Activated T-helper 17 cell treated with anti-CD3 and anti-CD28 coated beads, Interleukin-2, amount 50 U/mL, for 72 hours (primary cell): ENCODE data around the gene PAWR. TPM values are rescaled to one million over a fixed set of nuclear protein-coding genes. Genes with fewer than 3 reads are reported as not detected.
A peak's percentile ranks its signal among the peaks of the same experiment; 100 is the strongest.
"Not testable (repeated sequence)": the region's sequence is repeated elsewhere in the genome, so short reads cannot be mapped to it uniquely, and the experiment has no call there.

ENCODE experiments used
- ATAC-seq: fragments of 150-1000 bp; cut with Tn5 transposase; replicated peaks from 2 replicates; pipeline ENCODE4 v1.10.0; 2021; ENCODE audit warnings: mild to moderate bottlenecking, moderate library complexity
- H3K27ac Mint-ChIP-seq: one replicate; pipeline ENCODE4 v1.8.0; 2022; ENCODE audit warnings: mixed read lengths
- H3K27me3 Mint-ChIP-seq: one replicate; pipeline ENCODE4 v1.8.0; 2022; ENCODE audit warnings: mixed read lengths
- H3K36me3 Mint-ChIP-seq: one replicate; pipeline ENCODE4 v1.8.0; 2022; ENCODE audit warnings: low read depth, mild to moderate bottlenecking, mixed read lengths
- H3K4me1 Mint-ChIP-seq: one replicate; pipeline ENCODE4 v1.8.0; 2022; ENCODE audit warnings: mixed read lengths
- H3K4me3 Mint-ChIP-seq: one replicate; pipeline ENCODE4 v1.8.0; 2022; ENCODE audit warnings: mild to moderate bottlenecking, mixed read lengths
- H3K9me3 Mint-ChIP-seq: one replicate; pipeline ENCODE4 v1.8.0; 2022; ENCODE audit warnings: mixed read lengths
- total RNA-seq, 2 donors: library from RNA; stranded (reverse); gene quantifications; one replicate each; pipeline ENCODE4 v1.2.3, GENCODE V29; 2022

PAWR gene
- total RNA-seq, 2 donors from 2014 or later: 1.2 to 5.6 TPM

DNA sequence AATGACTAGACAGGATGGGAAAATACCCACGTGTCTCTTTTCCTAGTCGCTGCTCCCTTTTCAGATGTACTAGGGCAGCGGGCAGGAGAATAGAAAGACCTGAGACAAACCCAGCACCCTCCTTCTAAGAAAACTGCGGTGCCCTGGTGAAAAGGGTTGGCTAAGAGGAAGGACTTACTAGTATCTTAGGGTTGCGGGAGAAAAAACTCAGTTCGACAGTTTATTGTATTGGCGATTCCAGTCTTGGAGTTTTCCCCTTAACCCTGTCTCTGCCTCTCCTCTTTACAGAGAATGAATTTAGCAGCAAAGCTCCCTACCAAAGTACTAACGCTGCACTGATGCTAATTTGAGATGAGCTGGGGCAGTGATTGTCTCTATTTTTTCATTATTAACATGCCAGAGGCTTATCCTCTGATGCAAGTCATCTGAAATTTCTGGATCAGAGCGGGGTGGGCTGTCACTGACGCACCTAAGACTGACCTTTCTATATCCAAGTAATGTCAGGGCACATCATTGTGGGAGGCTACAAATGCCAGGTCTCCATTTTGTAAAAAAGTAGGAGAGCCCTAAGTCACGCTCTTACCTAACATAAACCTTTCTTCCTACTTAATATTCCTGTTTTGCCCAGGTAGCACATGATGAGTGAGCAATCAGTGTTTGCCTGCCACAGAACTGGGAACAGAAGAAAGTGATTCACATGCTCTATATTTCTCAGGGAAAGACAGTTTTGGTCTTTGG is 916 bp upstream of the PAWR start:
- H3K36me3 Mint-ChIP-seq: no peaks in the 10 kb centered on the region
- no peaks in the 10 kb centered on the region for H3K4me1 Mint-ChIP-seq
- ATAC-seq: peak; percentile 33
- H3K4me3 Mint-ChIP-seq: peak overlapping the region; percentile 80
- peaks cover 54% of the 10 kb centered on the region for H3K27me3 Mint-ChIP-seq
- H3K27ac Mint-ChIP-seq: no peak overlapping the region
- H3K9me3 Mint-ChIP-seq: no peaks in the 10 kb centered on the region

DNA sequence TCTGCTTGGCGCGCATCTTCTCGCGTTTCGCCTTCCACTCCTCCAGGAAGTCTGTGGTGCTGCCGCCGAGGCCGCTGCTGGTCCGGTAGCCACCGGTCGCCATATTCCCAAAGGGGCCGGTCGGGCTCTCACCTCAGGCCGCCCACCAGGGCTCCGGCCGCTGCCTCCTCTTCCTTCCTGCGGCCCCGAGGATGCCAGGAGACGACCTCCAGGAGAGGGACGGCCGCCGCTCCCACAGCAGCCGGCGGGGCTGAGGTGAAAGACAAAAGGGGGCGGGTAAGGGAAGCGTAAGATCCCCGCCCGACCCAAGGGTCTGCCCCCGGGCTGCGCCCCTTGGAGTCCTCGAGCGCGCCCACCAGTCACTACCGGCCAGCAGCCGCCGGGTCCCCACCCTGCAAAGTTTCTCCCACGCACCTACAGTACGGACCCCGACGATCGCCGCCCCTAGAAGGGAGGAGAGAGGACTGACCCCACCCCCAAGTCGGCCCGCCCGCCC is 574 bp downstream of the PAWR start:
- H3K4me1 Mint-ChIP-seq: no peaks in the 10 kb centered on the region
- peak overlapping the region; percentile 80 for H3K4me3 Mint-ChIP-seq
- peaks cover 60% of the 10 kb centered on the region for H3K27me3 Mint-ChIP-seq
- H3K27ac Mint-ChIP-seq: no peak overlapping the region
- H3K36me3 Mint-ChIP-seq: no peaks in the 10 kb centered on the region
- H3K9me3 Mint-ChIP-seq: no peaks in the 10 kb centered on the region
- peak; percentile 15 for ATAC-seq

DNA sequence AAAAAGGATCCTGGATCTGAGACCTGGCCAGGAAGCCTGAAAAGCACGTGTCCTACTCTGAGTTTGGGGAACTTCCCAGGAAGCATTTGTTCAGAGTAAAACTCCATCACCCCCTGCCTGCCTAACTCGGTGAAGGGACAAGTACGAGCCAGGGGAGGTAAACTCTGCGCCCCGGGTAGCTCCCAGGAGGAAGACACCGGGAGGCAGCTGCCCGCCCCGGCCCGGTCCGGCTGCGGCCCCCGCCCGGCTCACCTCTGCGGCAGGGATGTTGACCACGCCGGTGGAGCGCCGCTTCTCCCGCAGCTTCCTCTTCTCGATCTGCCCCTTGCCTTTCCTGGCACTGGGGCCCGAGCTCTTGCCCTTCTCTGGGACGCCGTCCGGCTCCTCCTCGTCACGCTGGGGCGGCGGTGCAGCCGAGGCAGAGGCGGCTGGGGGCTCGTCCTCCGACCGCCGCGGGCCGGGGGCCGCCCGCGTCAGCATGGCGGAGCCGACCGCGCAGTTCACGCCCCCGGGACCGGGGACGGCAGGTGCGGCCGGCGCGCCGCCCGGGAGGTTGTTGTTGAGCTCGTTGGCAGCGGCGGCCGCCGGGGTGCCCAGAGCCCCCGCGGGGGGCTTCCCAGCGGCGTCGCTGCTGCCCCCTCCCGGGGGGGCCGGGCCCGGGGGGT is 1.2 kb downstream of the PAWR start:
- ATAC-seq: peak; percentile 27
- peak overlapping the region; percentile 80 for H3K4me3 Mint-ChIP-seq
- H3K27ac Mint-ChIP-seq: no peak overlapping the region
- no peaks in the 10 kb centered on the region for H3K4me1 Mint-ChIP-seq
- H3K9me3 Mint-ChIP-seq: no peaks in the 10 kb centered on the region
- no peaks in the 10 kb centered on the region for H3K36me3 Mint-ChIP-seq
- peaks cover 59% of the 10 kb centered on the region for H3K27me3 Mint-ChIP-seq

DNA sequence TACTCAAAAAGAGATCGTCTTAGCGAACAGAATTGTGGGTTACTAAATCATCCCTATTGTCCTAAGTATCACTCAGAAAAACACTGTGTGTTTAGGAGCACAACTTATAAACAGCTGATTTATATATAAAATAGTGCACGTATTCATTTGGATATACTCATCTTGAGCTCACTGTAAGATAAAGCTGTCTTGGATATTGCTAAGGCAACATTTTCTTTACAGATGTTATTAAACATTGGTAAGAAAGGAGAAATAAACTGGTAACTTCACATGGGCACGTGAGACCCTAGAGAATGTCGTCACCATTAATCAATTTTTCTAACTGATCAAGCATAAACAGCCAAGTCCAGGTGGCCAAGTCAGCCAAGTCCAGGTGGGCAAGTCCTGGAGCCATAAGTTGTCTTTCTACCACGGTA is 1.7 kb downstream of the PAWR start:
- Mint-ChIP-seq H3K27me3 (peaks cover 56% of the 10 kb centered on the region), H3K27ac (no peak overlapping the region), H3K4me3 (peak overlapping the region; percentile 65), H3K9me3 (no peaks in the 10 kb centered on the region), H3K36me3 (no peaks in the 10 kb centered on the region), H3K4me1 (no peaks in the 10 kb centered on the region)
- no peak for ATAC-seq

DNA sequence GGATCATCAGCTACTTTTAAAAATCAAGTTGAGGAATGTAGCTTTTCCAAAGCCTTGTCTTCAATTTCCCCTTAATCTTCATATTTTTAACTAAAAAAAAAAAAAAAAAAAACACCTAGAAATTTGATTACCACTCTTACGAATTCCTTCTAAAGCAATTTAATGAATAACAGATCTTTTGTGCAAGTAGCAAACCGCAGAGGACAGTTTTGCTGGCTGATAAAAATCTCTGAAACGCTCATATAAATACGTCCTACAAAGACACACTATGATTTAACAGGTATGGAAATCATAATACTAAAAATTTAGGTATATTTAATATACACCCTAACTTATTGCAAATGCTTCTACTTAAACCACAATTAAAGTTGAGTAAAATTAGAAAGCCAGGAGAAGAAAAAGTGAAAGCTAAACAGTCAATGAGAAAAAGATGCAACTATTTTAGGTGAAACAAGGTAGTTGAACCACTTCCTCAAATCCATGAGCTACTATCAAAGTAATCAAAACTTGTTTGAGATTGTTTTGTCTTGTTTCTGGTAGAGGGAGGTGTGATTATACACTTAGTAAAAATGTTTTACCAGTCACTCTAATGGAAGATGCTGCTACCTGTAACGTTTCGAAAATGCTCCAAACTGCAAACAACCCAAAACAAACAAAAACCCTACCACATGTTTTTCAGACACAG is 2.2 kb downstream of the PAWR start:
- H3K9me3 Mint-ChIP-seq: no peaks in the 10 kb centered on the region
- no peaks in the 10 kb centered on the region for H3K4me1 Mint-ChIP-seq
- no peak overlapping the region for H3K27ac Mint-ChIP-seq
- H3K36me3 Mint-ChIP-seq: no peaks in the 10 kb centered on the region
- H3K4me3 Mint-ChIP-seq: peak overlapping the region; percentile 65
- no peak for ATAC-seq
- H3K27me3 Mint-ChIP-seq: peaks cover 55% of the 10 kb centered on the region

DNA sequence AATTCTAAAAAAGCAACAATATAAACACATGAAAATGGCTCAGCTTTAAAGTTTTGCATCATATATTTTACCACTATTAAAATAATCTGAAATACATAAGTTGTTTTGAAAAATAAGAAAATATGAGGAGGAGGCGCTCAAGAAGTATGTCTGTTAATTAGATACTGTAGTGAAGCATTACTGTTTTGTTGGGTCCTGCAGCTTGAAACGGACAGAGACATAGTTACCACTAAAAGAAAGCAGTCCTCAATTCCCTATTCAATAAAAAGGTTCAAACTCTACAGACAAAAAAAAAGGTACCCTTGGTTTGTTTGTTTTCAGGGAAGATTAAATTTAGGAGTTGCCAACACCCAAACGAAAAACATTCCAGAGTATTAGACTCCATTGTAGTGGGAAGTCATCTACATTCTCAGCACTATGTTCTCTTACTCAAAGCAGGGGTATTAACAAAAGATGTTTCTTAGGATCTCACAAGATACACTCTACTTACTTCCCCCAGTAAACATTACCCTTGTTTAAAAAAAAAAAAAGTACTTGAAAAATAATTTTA is 3.0 kb downstream of the PAWR start:
- H3K4me1 Mint-ChIP-seq: no peaks in the 10 kb centered on the region
- peaks cover 47% of the 10 kb centered on the region for H3K27me3 Mint-ChIP-seq
- no peak overlapping the region for H3K4me3 Mint-ChIP-seq
- H3K36me3 Mint-ChIP-seq: no peaks in the 10 kb centered on the region
- H3K9me3 Mint-ChIP-seq: no peaks in the 10 kb centered on the region
- no peak for ATAC-seq
- no peak overlapping the region for H3K27ac Mint-ChIP-seq

DNA sequence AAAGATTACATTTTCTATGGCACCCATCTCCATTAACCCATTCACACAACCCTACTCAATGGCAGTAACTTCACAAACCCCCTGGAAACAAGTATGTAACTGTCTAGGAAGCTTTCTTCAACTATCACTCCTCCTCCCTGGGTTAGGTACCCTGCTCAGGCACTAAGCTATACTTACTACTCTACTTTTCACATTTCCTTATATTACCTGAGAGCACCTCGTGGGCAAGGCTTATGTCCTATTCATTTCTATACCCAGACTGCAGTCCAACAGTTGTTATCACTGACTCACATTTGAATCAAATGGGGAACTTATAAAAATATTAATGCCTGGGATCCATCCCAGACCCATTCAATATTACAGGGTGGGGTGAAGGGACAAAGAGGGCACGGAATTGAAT is 4.6 kb downstream of the PAWR start:
- Mint-ChIP-seq H3K27me3 (peaks cover 35% of the 10 kb centered on the region), H3K27ac (no peak overlapping the region), H3K9me3 (no peaks in the 10 kb centered on the region), H3K4me1 (no peaks in the 10 kb centered on the region), H3K4me3 (no peak overlapping the region), H3K36me3 (no peaks in the 10 kb centered on the region)
- no peak for ATAC-seq

DNA sequence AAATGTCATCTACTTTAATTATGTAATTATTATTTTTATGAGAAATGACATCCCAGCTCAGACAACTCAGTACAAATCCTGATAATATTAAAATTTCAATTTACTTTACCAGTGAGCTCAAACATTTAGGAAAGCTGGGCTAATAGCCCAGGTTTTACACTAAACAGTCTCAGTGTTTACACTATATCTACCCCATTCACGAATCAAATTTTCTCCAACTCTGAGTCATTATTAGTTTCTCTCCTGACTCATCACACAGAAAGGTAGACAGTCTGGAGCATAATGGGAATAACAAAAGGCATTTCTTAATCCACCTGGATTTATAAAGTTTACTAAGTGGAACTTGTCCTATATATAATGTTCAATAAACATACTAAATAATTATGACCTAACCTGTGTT is 5.7 kb downstream of the PAWR start:
- peaks cover 42% of the 10 kb centered on the region for H3K27me3 Mint-ChIP-seq
- no peak for ATAC-seq
- no peak overlapping the region for H3K4me3 Mint-ChIP-seq
- H3K27ac Mint-ChIP-seq: no peak overlapping the region
- H3K36me3 Mint-ChIP-seq: no peaks in the 10 kb centered on the region
- no peaks in the 10 kb centered on the region for H3K9me3 Mint-ChIP-seq
- H3K4me1 Mint-ChIP-seq: no peaks in the 10 kb centered on the region

DNA sequence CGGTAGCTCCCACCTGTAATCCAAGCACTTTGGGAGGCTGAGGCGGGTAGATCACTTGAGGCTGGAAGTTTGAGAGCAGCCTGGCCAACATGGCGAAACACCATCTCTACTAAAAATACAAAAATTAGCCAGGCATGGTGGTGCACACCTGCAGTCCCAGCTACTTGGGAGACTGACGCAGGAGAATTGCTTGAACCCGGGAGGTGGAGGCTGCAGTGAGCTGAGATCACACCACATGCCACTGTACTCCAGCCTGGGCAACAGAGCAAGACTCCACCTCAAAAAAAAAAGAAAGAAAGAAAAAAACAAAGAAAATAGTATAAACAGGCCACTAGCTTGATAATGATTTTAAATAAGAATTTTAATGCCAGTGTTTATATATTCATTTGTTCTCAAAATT is 6.4 kb downstream of the PAWR start:
- ATAC-seq, H3K4me3 Mint-ChIP-seq, H3K36me3 Mint-ChIP-seq, H3K27ac Mint-ChIP-seq, H3K4me1 Mint-ChIP-seq, H3K9me3 Mint-ChIP-seq: not testable (repeated sequence)
- H3K27me3 Mint-ChIP-seq: peaks cover 43% of the 10 kb centered on the region

DNA sequence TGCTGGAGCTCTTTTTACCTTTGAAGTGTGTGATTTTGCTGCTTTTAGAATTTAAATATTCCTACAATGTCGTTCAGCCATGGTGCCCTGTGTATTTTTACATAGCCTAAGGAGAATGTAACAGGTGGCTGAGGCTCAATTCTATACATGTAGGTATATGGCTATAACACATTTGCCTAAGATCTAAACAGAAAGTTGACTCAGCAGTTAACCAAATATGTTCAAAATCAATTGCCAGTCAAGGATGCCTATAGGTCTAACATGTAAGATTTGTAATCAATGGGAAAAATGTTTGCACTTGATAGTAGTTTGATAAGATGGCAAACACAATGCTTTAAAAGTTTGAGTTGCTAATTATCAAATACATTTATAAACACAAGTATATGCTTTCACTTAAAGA is 8.2 kb downstream of the PAWR start:
- Mint-ChIP-seq H3K4me3 (no peak overlapping the region), H3K4me1 (no peaks in the 10 kb centered on the region)
- no peak for ATAC-seq

DNA sequence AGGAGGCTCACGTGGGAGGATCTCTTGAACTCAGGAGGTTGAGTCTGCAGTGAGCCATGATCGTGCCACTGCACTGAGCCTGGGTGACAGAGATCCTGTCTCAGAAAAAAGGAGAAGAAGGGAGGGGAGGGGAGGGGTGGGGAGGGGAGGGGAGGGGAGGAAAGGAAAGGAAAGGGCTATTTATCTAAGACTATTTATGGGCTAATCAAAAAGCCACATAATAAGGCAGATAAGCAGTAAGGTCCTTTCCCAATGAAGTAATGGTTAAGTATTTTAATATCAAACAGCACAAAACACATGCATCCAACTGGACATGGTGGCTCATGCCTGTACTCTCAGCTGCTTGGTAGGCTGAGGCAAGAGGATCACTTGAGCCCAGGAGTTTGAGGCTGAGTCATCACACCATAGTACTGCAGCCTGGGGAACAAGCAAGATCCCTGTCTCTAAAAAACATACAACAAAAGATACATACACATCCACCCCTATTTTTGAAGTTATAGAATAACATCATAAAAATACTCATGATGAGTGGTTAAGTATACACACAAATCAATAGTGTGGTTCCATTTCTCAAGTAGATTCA is 9.7 kb downstream of the PAWR start:
- peaks cover 26% of the 10 kb centered on the region for H3K27me3 Mint-ChIP-seq
- no peak overlapping the region for H3K4me3 Mint-ChIP-seq
- no peaks in the 10 kb centered on the region for H3K9me3 Mint-ChIP-seq
- H3K4me1 Mint-ChIP-seq: no peaks in the 10 kb centered on the region
- no peaks in the 10 kb centered on the region for H3K36me3 Mint-ChIP-seq
- ATAC-seq: no peak
- no peak overlapping the region for H3K27ac Mint-ChIP-seq

More for the DNA sequence above, 8.2 kb downstream of the PAWR start:
- Mint-ChIP-seq H3K27ac (no peak overlapping the region), H3K36me3 (no peaks in the 10 kb centered on the region), H3K27me3 (peaks cover 35% of the 10 kb centered on the region), H3K9me3 (no peaks in the 10 kb centered on the region)

DNA sequence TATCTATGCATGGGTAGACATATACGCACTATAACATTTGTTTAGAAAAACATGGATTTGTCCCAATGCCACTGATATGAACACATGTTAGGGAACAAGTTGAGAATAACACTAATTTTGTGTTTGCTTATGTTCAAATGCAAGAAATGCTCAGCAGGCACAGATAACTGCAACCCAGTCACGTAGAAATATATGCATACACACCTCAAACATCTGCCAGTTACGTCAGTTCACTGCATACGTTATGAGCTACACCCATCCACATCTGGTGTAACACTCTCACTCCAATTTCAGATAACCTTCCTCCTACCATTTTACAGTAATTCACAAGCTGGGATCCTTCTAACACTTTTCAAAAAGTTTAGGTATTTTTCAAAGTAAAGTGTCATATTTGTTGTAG is 10.7 kb downstream of the PAWR start:
- H3K4me1 Mint-ChIP-seq: no peaks in the 10 kb centered on the region
- H3K4me3 Mint-ChIP-seq: no peak overlapping the region
- H3K27me3 Mint-ChIP-seq: peaks cover 18% of the 10 kb centered on the region
- H3K27ac Mint-ChIP-seq: no peak overlapping the region
- no peaks in the 10 kb centered on the region for H3K9me3 Mint-ChIP-seq
- ATAC-seq: no peak
- H3K36me3 Mint-ChIP-seq: no peaks in the 10 kb centered on the region

DNA sequence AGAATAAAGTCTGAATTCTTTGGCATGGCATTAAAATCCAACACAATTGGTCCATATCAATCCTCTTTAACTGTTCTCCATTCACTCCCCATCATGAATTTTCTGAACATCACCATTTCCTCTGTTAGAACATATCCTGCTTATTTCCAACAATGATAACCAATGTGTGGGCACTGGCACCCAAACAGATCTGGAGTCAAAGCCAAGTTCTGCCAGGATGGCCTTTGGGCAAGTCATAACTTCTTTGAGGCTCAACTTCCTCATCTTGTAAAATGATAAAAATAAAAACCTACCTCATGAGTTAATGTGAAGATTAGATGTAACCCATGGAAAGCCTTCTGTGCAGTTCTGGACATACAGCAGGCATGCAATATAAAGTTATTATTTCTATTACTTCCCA is 12.5 kb downstream of the PAWR start:
- H3K36me3 Mint-ChIP-seq: no peaks in the 10 kb centered on the region
- H3K4me3 Mint-ChIP-seq: no peak overlapping the region
- no peaks in the 10 kb centered on the region for H3K4me1 Mint-ChIP-seq
- H3K27me3 Mint-ChIP-seq: peaks cover 17% of the 10 kb centered on the region
- no peak overlapping the region for H3K27ac Mint-ChIP-seq
- H3K9me3 Mint-ChIP-seq: no peaks in the 10 kb centered on the region
- ATAC-seq: no peak

DNA sequence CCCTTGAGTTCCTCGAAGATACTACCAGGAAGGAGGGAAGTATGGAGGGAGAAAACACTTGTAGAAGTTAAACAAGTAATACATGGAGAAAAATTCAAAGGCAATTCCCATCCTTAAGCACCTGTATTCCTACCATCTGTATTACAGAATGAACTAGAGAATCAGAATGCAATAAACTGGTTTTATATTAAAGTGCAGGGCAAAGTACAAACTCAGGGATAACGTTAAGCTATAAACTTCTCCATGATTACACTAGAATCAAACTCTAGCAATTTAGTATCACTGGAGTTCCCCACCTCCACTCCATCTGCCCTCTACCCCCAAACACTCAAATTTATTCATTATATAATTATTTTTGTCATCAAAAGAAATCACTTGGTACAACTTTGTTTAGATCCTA is 13.1 kb downstream of the PAWR start:
- Mint-ChIP-seq H3K4me1 (no peaks in the 10 kb centered on the region), H3K4me3 (no peak overlapping the region), H3K27ac (no peak overlapping the region), H3K9me3 (no peaks in the 10 kb centered on the region), H3K27me3 (peaks cover 17% of the 10 kb centered on the region), H3K36me3 (no peaks in the 10 kb centered on the region)
- no peak for ATAC-seq
